Measurements from ENCODE around the gene AUNIP. TPM values are rescaled to one million over a fixed set of nuclear protein-coding genes. Genes with fewer than 3 reads are reported as not detected.

AUNIP gene
- total RNA-seq, 2 experiments from 2014 or later = 7.8 to 10.1 TPM

DNA sequence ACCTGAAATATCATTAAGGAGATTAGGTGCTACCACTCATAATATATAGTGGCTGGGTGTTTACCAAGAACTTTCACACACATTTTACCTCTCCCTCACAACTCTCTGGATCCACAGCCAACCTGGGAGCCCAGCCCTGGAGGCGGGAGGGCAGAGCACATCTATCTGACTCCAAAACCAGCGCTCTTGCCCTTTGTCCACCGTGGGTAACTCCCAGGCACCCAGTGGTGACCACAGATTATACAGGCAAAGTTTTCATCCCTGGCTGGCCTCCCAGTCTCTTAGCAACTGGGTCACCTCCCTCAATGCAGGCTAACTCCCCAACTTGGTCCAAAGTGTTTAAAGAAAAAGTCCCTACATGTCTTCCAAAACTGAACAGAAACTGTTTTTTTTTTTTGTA is 13.9 kb upstream of the AUNIP start:
- ChIA-PET POLR2A (no interaction called here), CTCF (no interaction called here)
- Mint-ChIP-seq H3K9me3 (no peaks in the 10 kb centered on the region), H3K27ac (no peak overlapping the region), H3K4me3 (no peak overlapping the region), H3K27me3 (no peaks in the 10 kb centered on the region), H3K36me3 (no peaks in the 10 kb centered on the region), H3K4me1 (ENCODE audit: low read depth) (peaks cover 6% of the 10 kb centered on the region)
- DNase-seq = no peak
- intact Hi-C loops (cut with micrococcal nuclease) = no loop called here

DNA sequence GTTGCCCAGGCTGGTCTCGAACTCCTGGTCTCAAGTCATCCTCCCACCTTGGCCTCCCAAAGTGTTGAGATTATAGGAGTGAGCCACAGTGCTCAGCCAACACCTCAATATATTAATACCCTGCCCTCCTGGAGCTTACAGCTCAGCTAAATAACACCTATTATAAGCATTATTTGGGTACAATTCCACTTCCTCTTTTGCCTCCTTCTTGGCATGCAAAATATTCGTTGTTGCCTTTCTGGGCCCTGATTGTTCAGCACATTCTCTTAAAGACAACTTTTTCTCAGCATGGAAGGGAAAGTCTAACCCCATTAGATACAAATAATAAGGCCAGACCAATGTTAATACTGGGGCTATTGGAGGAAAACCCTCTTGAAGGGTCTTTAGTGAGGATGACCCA is 13.5 kb upstream of the AUNIP start:
- intact Hi-C loops (cut with micrococcal nuclease) = no loop called here
- Mint-ChIP-seq H3K4me3 (no peak overlapping the region), H3K27me3 (no peaks in the 10 kb centered on the region), H3K4me1 (ENCODE audit: low read depth) (peaks cover 6% of the 10 kb centered on the region), H3K9me3 (no peaks in the 10 kb centered on the region), H3K27ac (no peak overlapping the region), H3K36me3 (no peaks in the 10 kb centered on the region)
- CTCF ChIA-PET = no interaction called here
- DNase-seq = no peak
- POLR2A ChIA-PET = no interaction called here

DNA sequence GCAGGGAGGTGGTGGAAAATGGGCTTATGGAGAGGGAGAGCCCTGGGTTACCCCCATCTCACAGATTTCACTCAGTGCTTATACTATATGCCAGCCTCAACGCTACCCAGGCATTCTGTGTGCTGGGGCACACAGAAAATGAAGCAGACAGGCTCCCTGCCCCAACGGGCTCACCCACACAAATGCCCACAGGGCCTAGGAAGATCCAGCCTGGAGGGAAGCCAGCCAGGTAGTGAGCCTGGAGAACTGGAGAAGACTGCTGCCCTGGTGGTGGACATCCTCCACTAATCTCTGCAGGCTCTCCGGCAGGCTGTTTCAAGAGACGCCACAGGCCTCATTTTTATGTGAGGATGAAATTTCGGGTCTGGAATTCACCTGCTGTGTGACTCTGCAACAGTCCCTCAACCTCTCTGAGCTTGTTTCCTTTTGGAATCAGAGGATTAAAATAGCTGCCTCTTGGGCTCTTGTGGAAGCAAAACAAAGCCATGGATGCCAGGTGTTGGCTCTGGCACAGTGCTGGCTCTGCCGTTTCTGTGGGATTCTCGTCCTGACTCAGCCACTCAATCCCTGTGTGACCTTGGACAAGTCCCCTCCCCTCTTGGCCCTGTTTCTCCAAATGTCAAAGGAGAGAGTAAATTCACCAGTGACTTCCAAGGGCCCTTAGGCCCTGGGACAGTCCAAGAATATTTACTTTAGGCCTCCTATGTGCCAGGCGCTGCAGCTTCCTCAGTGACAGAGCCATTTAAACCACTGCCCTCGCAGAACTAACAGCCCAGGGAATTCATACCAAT is 12.6 kb upstream of the AUNIP start:
- no peak overlapping the region for H3K27ac Mint-ChIP-seq
- no peaks in the 10 kb centered on the region for H3K36me3 Mint-ChIP-seq
- no peak overlapping the region for H3K4me3 Mint-ChIP-seq
- ChIA-PET POLR2A (no interaction called here), CTCF (no interaction called here)
- peaks cover 6% of the 10 kb centered on the region for H3K4me1 Mint-ChIP-seq (ENCODE audit: low read depth)
- no peak for DNase-seq
- intact Hi-C loops (cut with micrococcal nuclease) = no loop called here
- no peaks in the 10 kb centered on the region for H3K9me3 Mint-ChIP-seq
- no peaks in the 10 kb centered on the region for H3K27me3 Mint-ChIP-seq

DNA sequence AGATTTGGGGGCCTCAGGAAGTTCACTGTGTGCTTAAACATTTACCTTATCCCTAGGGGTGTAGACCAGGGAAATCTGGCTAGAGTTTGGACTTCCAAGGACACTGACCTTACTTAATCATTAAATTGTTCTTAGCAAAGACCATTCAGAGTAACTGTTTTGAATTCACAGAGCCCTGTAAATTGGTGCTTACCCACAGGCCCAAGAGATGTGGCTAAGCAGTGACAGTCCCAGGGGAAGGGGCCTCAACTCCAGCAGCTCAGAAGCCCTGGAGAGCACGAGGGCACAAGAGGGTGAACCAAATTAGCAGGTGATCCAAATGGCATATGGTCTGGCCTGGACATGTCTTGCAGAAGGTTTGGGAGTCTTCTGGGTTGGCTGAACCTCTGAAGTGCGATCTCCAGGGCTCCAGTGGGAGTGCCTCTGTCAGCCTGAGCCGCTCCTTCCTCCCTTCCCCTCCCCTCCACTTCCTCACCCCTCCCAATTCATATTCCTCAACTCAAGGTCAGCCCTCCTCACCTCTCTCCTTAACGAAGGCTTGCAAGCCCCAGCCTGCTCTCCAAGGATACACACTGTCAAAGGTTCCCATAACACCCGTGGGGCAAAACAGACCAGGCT is 11.9 kb upstream of the AUNIP start:
- POLR2A ChIA-PET = no interaction called here
- Mint-ChIP-seq H3K9me3 (no peaks in the 10 kb centered on the region), H3K27me3 (no peaks in the 10 kb centered on the region)

DNA sequence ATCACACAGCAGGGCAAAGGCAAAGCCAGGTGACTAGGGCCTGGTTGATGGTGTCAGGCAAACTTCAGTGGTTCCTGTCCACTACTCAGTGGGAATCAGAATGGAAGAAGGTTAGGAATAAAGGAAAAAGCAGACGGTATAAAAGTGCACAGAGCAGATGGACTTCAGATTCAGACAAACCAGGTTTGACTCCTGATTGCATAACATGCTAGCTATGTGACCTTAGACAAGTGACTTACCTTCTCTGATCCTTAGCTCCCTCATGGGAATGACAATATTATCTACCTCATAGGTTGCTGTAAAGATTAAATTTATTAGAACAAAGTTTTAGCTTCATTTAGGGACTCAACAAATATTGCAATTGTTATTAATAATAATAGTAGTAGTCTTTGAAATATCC is 11.4 kb upstream of the AUNIP start:
- peaks cover 5% of the 10 kb centered on the region for H3K4me1 Mint-ChIP-seq (ENCODE audit: low read depth)
- no peaks in the 10 kb centered on the region for H3K9me3 Mint-ChIP-seq
- no peaks in the 10 kb centered on the region for H3K36me3 Mint-ChIP-seq
- POLR2A ChIA-PET = no interaction called here
- no peak for DNase-seq
- no peaks in the 10 kb centered on the region for H3K27me3 Mint-ChIP-seq
- CTCF ChIA-PET = no interaction called here
- H3K4me3 Mint-ChIP-seq = no peak overlapping the region
- intact Hi-C loops (cut with micrococcal nuclease) = no loop called here
- H3K27ac Mint-ChIP-seq = no peak overlapping the region

More for the DNA sequence above, 11.9 kb upstream of the AUNIP start:
- H3K27ac Mint-ChIP-seq = no peak overlapping the region
- peaks cover 6% of the 10 kb centered on the region for H3K4me1 Mint-ChIP-seq (ENCODE audit: low read depth)
- CTCF ChIA-PET = no interaction called here
- no peak overlapping the region for H3K4me3 Mint-ChIP-seq
- H3K36me3 Mint-ChIP-seq = no peaks in the 10 kb centered on the region
- DNase-seq = no peak
- intact Hi-C loops (cut with micrococcal nuclease) = no loop called here

DNA sequence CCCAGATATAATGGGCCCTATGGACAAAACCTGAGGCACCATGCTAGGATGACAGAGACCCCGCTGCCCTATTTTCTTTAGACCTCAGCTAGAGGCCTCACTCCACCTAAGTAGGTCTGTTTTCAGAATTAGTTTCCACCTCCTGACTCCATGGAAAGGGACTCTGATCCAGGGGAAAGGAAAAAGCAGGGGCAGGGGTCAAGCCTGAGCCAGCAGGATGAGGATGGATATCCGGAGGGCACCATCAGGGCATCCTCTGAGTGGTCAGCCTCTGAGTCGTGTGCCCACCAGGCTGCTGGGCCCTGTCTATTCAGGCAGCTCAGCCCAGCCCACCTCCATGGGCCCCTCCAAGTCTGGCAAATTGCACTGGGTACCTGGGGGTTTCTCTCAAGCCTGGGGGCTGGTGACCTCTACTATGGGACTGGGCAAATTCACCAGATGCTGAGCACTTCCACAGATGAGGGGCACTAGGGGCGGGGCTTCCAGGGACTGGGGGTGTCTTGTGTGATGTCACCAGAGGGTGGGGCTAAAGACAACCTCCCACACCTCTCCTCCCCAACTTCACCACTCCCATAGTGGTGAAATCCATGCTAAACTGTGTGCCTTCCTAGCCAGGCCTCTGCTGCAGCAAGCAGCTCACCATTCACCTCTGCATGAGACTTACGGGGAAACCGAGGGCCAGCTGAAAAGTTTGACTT is 10.8 kb upstream of the AUNIP start:
- Mint-ChIP-seq H3K9me3 (no peaks in the 10 kb centered on the region), H3K27me3 (no peaks in the 10 kb centered on the region), H3K27ac (no peak overlapping the region), H3K4me1 (ENCODE audit: low read depth) (peaks cover 4% of the 10 kb centered on the region), H3K4me3 (no peak overlapping the region), H3K36me3 (no peaks in the 10 kb centered on the region)
- intact Hi-C loops (cut with micrococcal nuclease) = no loop called here
- ChIA-PET CTCF (no interaction called here), POLR2A (no interaction called here)
- DNase-seq = no peak

DNA sequence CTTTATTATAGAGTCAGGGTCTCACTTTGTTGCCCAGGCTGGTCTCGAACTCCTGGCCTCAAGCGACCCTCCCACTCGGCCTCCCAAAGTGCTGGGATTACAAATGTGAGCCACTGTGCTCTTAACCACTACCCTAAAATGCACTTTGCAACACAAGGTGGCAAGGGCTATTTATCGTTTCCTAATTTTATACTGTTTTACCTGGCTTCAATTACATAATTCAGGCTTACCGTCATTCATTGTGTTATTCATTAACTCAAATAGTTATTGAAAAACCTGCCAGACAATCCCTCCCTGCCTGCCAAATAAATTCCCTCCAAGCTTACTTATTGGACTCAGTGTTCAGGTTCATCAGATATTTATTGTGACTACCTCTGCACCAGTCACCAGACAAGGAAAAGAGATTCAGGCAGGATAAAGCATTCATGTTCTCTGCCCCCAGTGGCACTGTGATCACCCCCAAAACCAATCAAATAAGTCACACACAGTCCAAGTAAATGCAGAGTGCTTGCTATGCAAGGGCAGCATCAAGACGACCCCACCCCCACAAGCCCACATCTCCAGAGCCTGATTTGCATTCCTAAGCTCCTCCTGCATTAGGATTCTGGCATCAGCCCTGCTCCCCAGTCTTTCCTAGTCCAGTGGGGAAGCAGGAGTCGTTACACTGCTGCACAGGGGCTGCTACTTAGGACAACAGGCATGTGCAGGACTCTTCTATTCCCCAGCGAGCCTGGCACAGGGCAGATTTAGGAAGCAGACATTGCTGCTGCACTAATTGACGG is 8.1 kb upstream of the AUNIP start:
- intact Hi-C loops (cut with micrococcal nuclease) = no loop called here

DNA sequence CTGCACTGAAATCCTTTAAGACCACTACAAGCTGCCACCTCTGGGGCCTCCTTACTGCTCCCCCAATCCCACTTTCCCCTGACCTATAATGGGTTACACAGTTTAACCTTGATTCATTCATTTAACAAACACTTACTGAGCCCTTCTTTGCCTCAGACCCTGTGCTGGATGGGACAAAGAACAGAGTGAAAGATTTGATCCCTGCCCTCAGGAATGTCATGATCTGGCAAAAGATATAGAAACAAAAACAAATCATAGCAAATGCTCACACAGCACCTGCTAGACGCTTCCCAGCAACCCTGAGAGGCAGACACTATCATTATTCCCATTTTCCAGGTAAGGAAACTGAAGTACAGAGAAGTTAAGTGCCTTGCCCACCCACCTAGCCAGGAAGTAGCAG is 7.0 kb upstream of the AUNIP start:
- DNase-seq = no peak
- Mint-ChIP-seq H3K27ac (no peak overlapping the region), H3K4me3 (no peak overlapping the region), H3K36me3 (no peaks in the 10 kb centered on the region), H3K4me1 (ENCODE audit: low read depth) (no peaks in the 10 kb centered on the region), H3K27me3 (no peaks in the 10 kb centered on the region), H3K9me3 (no peaks in the 10 kb centered on the region)
- CTCF ChIA-PET = interaction anchor here (2.3 kb wide), 1 partner anchor 29 kb away, joined by 5 read pairs; no protein-coding TSS in a partner anchor
- POLR2A ChIA-PET = no interaction called here
- intact Hi-C loops (cut with micrococcal nuclease) = no loop called here

More for the DNA sequence above, 8.1 kb upstream of the AUNIP start:
- no peak overlapping the region for H3K27ac Mint-ChIP-seq
- H3K27me3 Mint-ChIP-seq = no peaks in the 10 kb centered on the region
- H3K4me1 Mint-ChIP-seq (ENCODE audit: low read depth) = no peaks in the 10 kb centered on the region
- H3K4me3 Mint-ChIP-seq = no peak overlapping the region
- DNase-seq = no peak
- no peaks in the 10 kb centered on the region for H3K9me3 Mint-ChIP-seq
- ChIA-PET CTCF (interaction anchor here (2.3 kb wide), 1 partner anchor 28 kb away, joined by 5 read pairs; no protein-coding TSS in a partner anchor), POLR2A (no interaction called here)
- H3K36me3 Mint-ChIP-seq = no peaks in the 10 kb centered on the region

DNA sequence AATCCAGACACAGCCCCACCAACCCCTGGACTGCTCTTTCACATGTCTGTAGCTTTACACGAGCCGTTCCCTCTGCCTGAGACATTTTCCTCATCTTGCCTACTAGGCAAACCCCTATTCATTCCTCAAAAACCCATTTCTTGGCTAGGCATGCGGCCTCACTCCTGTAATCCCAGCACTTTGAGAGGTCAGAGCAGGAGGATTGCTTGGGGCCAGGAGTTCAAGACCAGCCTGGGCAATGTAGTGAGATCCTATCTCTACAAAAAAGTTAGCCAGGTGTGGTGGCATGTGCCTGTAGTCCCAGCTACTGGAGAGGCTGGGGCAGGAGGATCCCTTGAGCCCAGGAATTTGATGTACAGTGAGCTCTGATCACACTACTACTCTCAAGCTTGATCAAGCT is 5.2 kb upstream of the AUNIP start:
- DNase-seq = no peak
- ChIA-PET CTCF (interaction anchor here (1.1 kb wide), 1 partner anchor 31 kb away, joined by 3 read pairs; no protein-coding TSS in a partner anchor), POLR2A (no interaction called here)
- H3K4me3 Mint-ChIP-seq = no peak overlapping the region
- no peaks in the 10 kb centered on the region for H3K36me3 Mint-ChIP-seq
- H3K27ac Mint-ChIP-seq = no peak overlapping the region
- peaks cover 5% of the 10 kb centered on the region for H3K4me1 Mint-ChIP-seq (ENCODE audit: low read depth)
- H3K27me3 Mint-ChIP-seq = no peaks in the 10 kb centered on the region
- H3K9me3 Mint-ChIP-seq = no peaks in the 10 kb centered on the region
- intact Hi-C loops (cut with micrococcal nuclease) = no loop called here

DNA sequence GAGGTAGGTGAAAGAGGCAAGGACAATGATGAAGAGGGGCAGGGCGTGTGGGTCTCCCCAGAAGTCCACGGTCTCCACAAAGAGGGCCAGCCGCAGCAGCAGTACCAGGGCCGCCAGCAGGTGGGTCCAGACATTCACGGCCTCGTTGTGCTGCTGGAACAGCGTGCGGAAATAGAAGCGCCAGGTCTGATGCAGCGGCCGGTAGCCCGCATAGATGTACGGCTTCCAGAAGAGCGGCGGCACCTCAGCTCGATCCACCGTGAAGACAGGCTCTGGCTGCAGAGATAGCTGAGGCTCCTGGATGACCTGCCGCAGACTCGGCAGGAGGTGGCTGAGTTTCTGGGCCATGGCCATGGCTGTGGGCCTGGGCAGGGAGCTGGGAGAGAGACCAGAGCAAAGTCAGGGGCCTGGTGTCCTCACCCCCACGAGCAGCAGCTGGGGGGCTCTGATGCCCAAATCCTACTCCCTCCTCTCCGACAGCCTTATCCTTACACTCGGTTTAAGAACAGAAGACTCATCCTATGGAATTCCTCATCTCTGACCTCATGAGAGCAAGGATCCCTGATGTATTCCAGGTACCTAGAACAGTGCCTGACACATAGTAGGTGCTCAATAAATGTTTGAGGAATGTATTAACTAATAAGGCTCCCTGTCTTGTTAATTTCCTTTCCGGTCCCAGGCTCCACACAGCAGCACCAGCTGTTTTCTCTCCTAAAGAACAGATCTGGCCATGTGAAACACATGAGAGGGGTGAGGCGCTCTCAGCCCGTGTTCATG is 4.4 kb upstream of the AUNIP start:
- DNase-seq = no peak
- H3K27me3 Mint-ChIP-seq = no peaks in the 10 kb centered on the region
- no peaks in the 10 kb centered on the region for H3K9me3 Mint-ChIP-seq
- POLR2A ChIA-PET = no interaction called here
- no peak overlapping the region for H3K4me3 Mint-ChIP-seq
- CTCF ChIA-PET = interaction anchor here (1.1 kb wide), 1 partner anchor 32 kb away, joined by 3 read pairs; no protein-coding TSS in a partner anchor
- intact Hi-C loops (cut with micrococcal nuclease) = no loop called here
- no peaks in the 10 kb centered on the region for H3K36me3 Mint-ChIP-seq
- peaks cover 10% of the 10 kb centered on the region for H3K4me1 Mint-ChIP-seq (ENCODE audit: low read depth)
- H3K27ac Mint-ChIP-seq = no peak overlapping the region

DNA sequence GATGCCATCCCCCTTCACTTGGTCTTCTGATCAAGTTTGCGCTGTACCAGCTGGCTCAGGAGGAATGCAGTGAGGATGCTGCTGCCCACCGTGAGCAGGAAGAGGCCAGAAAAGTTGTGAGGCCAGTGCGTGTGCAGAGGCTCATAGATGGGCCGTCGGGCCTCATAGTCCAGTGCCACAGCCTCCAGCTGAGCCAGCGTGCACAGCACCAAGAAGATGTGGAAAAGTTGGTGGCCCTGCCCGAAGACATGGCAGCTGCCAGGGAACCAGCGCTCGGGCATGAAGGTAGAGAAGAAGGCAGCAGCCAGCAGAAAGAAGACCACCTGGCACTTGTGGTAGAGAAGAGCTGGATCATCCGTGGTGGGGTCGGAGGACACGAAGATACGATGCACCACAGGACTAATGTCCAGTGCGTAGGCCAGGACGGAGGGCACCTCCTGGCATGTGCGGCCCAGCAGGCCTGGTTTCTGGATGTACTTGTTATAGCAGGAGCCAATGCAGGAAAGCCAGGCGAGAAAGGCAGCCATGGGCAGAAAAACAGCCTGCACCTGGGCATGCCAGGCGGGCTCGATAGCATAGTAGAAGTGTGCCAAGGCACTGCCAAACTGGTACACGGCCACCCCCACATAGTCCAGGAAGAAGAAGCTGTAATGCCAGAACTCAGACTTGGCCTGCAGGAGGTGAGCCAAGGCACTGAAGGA is 3.7 kb upstream of the AUNIP start:
- Mint-ChIP-seq H3K4me3 (no peak overlapping the region), H3K9me3 (no peaks in the 10 kb centered on the region), H3K4me1 (ENCODE audit: low read depth) (peaks cover 15% of the 10 kb centered on the region), H3K27me3 (no peaks in the 10 kb centered on the region), H3K36me3 (no peaks in the 10 kb centered on the region), H3K27ac (no peak overlapping the region)
- POLR2A ChIA-PET = no interaction called here
- CTCF ChIA-PET = no interaction called here
- intact Hi-C loops (cut with micrococcal nuclease) = no loop called here
- DNase-seq = no peak
